ENCODE measurements around the gene C1S.

C1S gene

GRCh38 chr12:7076493-7076892, 16.0 kb downstream of the C1S start:
- DNase-seq (ENCODE audit: low spot score) = no peak

- DNase-seq (ENCODE audit: low spot score) = no peak
Observed at GRCh38 chr12:7078163-7078562, 17.6 kb downstream of the C1S start.

GRCh38 chr12:7079826-7080125, 19.3 kb downstream of the C1S start:
- no peak for DNase-seq (ENCODE audit: low spot score)

GRCh38 chr12:7081037-7081436, 20.5 kb downstream of the C1S start:
- no peak for DNase-seq (ENCODE audit: low spot score)

- no peak for DNase-seq (ENCODE audit: low spot score)
Observed at GRCh38 chr12:7083125-7083524, 22.6 kb downstream of the C1S start.

GRCh38 chr12:7089196-7089871, 28.8 kb downstream of the C1S start:
- DNase-seq (ENCODE audit: low spot score) = no peak

GRCh38 chr12:7090222-7090998, 29.9 kb downstream of the C1S start:
- no peak for DNase-seq (ENCODE audit: low spot score)

DNA sequence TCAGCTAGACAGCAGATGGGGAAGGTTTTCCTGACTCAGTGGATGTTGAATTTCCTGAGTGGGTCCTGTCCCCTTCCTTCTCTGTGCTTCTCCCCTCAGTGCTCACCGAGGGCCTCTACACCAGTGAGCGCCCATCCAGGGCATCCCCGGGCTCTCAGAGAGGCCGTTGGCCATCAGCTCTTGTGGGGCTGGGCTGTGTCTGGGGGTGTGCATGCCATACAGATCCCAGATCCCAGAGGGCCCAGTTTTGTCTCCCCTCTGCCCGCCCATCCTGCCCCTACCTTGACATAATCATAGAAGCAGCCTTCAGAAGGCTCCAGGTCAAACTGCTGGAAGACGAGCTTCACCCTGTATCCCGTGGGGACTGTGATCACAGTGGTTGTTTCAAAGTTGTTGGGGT, 30.7 kb downstream of the C1S start:
- no peak for DNase-seq (ENCODE audit: low spot score)

- DNase-seq (ENCODE audit: low spot score) = peak; percentile 42
Observed at GRCh38 chr12:7091660-7092228, 31.2 kb downstream of the C1S start.

DNA sequence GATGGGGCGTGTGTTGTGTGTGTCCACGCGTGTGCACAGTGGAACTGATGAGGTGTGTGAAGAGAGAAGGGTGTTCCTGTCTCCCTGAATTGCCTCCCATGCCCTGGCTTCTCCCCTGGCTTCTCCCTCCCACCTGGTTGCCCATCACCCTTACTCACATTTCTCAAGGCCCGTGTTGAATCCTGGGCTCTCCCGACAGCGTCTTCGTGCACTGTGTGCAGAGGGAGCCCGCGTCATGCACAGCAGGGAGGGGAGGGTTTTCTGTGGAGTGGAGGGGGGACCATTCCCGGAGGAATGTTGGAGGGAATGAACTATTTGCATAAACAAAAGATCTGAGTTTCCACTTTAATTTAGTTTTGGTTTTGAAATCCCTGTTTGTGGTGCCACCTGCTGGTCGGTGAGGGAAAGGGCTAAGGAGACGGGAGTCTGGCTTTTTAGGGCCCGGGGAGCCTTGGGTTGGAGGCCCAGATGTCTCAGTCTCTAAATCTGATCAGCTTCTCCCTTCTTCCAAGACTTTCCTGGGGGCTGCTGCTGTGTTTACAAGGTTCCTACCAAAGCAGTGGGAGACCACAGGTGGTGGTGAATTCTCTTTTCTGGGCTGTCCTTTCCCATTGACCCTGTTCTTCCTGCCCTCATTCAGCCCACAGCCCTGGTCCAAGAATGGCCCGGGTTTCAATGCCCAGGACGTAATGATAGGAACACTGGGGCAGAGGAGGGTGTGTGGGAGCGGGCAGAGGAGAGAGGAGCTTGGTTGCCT, 31.9 kb downstream of the C1S start, which contains the start of gene C1R:
C1R (minus strand) TSS at position 217 of the 757 bp plus-strand sequence; CDS start at position 160, 57 bp downstream.
- peak; percentile 87 for DNase-seq (ENCODE audit: low spot score)

GRCh38 chr12:7092986-7093460, 32.5 kb downstream of the C1S start:
- no peak for DNase-seq (ENCODE audit: low spot score)

GRCh38 chr12:7093486-7093885, 33.0 kb downstream of the C1S start:
- no peak for DNase-seq (ENCODE audit: low spot score)

DNA sequence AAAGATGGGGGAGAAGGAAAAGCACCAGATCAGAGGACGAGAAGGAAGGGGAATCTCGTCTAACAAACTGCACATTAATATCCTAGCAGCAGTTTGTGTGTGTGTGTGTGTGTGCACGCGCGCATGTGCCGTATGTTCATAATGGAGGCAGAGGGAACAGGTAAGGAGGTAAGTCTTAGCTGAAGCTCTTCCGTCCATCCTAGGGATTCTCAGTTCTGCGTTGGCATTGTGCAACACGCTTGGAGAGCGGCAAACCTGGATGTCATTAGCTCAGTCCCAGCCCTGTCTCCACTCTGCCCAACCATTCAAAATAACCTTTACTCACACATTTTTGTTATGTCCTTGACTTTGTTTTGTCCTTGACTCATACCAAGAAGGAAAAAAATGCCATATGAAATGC, 33.4 kb downstream of the C1S start:
- peak; percentile 76 for DNase-seq (ENCODE audit: low spot score)

DNA sequence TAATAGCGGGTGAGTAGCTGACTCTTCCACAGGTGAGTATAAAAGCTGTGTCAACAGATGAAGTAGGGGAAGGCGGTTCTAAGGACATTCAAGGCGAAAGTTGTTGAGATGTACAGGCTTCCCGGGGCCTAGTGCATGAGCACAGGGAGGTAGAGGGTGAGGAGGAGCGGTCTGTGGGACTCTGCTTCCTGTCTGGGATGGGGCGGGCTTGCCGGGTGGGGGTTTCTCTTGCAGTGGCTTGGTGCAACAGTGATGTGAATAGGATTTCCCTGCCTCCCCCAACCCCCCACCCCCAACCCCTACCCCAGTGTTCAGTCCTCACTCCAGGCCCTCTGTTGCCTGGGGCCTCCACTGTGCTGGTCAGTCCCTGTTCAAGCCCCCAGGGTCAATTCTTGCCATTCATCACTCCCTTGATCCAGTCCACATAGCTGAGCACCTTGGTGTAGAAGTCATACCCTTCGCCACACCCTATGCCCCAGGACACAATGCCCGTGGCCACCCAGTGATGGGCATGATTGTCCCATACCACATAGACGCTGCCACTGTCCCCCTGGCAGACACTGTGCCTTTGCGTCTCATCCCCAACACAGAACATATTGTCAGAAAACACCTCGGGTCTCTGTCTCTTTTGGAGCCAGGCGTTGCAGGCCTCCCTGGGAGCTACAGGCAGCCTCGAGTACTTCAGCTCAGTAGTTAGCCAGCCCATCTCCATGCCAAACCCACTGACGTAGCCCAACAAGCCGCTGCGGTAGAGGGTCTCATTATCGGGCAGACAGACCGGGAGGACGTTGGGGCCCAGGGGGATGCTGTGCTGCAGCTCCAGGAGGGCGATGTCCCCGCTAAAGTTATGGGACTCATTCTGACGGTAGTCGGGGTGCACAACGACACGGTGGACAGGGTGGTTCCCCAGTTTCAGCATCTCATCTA, 35.8 kb downstream of the C1S start:
- no peak for DNase-seq (ENCODE audit: low spot score)

- no peak for DNase-seq (ENCODE audit: low spot score)
Observed at GRCh38 chr12:7096979-7097378, 36.5 kb downstream of the C1S start.

- no peak for DNase-seq (ENCODE audit: low spot score)
Observed at GRCh38 chr12:7099290-7099996, 38.9 kb downstream of the C1S start.

DNA sequence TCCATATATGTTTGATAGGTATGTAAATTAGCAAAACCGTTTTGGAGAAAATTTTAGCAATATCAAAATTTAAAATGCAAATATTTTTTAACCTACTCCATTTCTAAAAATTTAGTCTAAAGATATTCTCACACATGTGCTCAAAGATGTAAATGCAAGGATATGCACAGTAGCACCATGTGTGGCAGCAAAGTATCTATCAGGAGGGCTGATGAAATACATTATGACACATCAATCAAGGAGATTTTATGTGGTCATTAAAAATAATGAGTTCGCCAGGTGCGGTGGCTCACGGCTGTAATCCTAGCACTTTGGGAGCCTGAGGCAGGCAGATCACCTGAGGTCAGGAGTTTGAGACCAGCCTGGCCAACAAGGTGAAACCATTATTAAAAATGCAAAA, 39.7 kb downstream of the C1S start:
- DNase-seq (ENCODE audit: low spot score) = no peak

GRCh38 chr12:7101047-7101693, 40.7 kb downstream of the C1S start:
- DNase-seq (ENCODE audit: low spot score) = no peak

- no peak for DNase-seq (ENCODE audit: low spot score)
Observed at GRCh38 chr12:7101694-7102131, 41.2 kb downstream of the C1S start.

- DNase-seq (ENCODE audit: low spot score) = no peak
Observed at GRCh38 chr12:7102582-7102981, 42.1 kb downstream of the C1S start.
